CD4-positive, alpha-beta T cell (primary cell): ENCODE data around the gene GNGT1. TPM values are rescaled to one million over a fixed set of nuclear protein-coding genes. Genes with fewer than 3 reads are reported as not detected.

Source experiments
- ATAC-seq: fragments of 200-7000 bp; cut with Tn5 transposase; one replicate; pipeline ENCODE4 v1.10.0; 2022; ENCODE audit warnings: mild to moderate bottlenecking; ENCODE audit not compliant: poor library complexity
- CTCF ChIA-PET: fragments of 350-600 bp; sonication (Branson Sonifier 250); formaldehyde crosslinking; loops from one replicate; lab custom pipeline; 2021; ENCODE audit warnings: antibody characterized with exemption, inconsistent platforms; lab: Charles Lee
- POLR2A ChIA-PET: fragments of 350-600 bp; sonication (Branson Sonifier 250); formaldehyde crosslinking; loops from one replicate; lab custom pipeline; 2021; ENCODE audit warnings: antibody characterized with exemption, inconsistent platforms; lab: Charles Lee
- DNase-seq, 14 experiments: peaks; one replicate each; pipeline ENCODE4 v3.0.0-alpha.2; 2013 to 2020; ENCODE audit warnings: mixed read lengths in 2 of 14
- H3K27ac ChIP-seq, 2 donors: one replicate each; pipeline versions ENCODE4 v1.5.1 to v1.7.0; 2013; ENCODE audit warnings: low read length in 2 of 2, low read depth in 1 of 2, mild to moderate bottlenecking in 1 of 2
- H3K27me3 ChIP-seq, 2 experiments: 1 replicate in 1 of 2; 2 replicates in 1 of 2; pipeline versions ENCODE4 v1.6.1 to v1.7.0; 2013; ENCODE audit warnings: low read length in 2 of 2, control low read depth in 1 of 2, mild to moderate bottlenecking in 1 of 2, moderate library complexity in 1 of 2; ENCODE audit not compliant: insufficient read depth in 2 of 2, control insufficient read depth in 1 of 2
- H3K36me3 ChIP-seq: one replicate; pipeline ENCODE4 v1.6.1; 2013; ENCODE audit warnings: low read length, control low read depth; ENCODE audit not compliant: insufficient read depth
- H3K4me1 ChIP-seq: one replicate; pipeline ENCODE4 v1.6.1; 2013; ENCODE audit warnings: low read length, control low read depth; ENCODE audit not compliant: insufficient read depth
- H3K4me3 ChIP-seq: one replicate; pipeline ENCODE4 v1.5.1; 2013; ENCODE audit warnings: mild to moderate bottlenecking, low read length, moderate library complexity
- H3K9me3 ChIP-seq, 2 experiments: 1 replicate in 1 of 2; 2 replicates in 1 of 2; pipeline versions ENCODE4 v1.6.1 to v1.7.0; 2013; ENCODE audit warnings: low read length in 2 of 2, mild to moderate bottlenecking in 2 of 2, control low read depth in 1 of 2, moderate library complexity in 1 of 2; ENCODE audit not compliant: control insufficient read depth in 1 of 2, insufficient read depth in 1 of 2
- H3K27ac Mint-ChIP-seq: one replicate; pipeline ENCODE4 v1.8.0; 2020; ENCODE audit warnings: mixed read lengths
- H3K27me3 Mint-ChIP-seq: one replicate; pipeline ENCODE4 v1.8.0; 2021; ENCODE audit warnings: mixed read lengths
- H3K36me3 Mint-ChIP-seq: one replicate; pipeline ENCODE4 v1.8.0; 2021; ENCODE audit warnings: low read depth, mixed read lengths
- H3K4me1 Mint-ChIP-seq: one replicate; pipeline ENCODE4 v1.8.0; 2021; ENCODE audit warnings: low read depth, mixed read lengths
- H3K4me3 Mint-ChIP-seq: one replicate; pipeline ENCODE4 v1.8.0; 2020; ENCODE audit warnings: mild to moderate bottlenecking, mixed read lengths
- H3K9me3 Mint-ChIP-seq: one replicate; pipeline ENCODE4 v1.8.0; 2020; ENCODE audit warnings: mixed read lengths
- CTCF ChIP-seq: fragments of 200-600 bp; IDR thresholded peaks from one replicate; pipeline ENCODE4 v1.8.0; 2022; ENCODE audit warnings: antibody characterized with exemption, mild to moderate bottlenecking
- intact Hi-C, 2 experiments: fragments of 100-400 bp; cut with DNase I in 1 of 2; cut with micrococcal nuclease in 1 of 2; formaldehyde crosslinking; loops; one replicate each; pipeline versions ENCODE4 v1.15.1 to v1.9.0; 2023 to 2025; cut with DNase I, micrococcal nuclease
- total RNA-seq, 174 experiments: library from RNA in 2 of 174; stranded (reverse) in 2 of 174; gene quantifications; one replicate each; pipeline ENCODE4 v1.2.3 and lab custom pipeline; 2021 to 2026

GNGT1 gene
- total RNA-seq, 2 experiments from 2014 or later, result not detected

DNA sequence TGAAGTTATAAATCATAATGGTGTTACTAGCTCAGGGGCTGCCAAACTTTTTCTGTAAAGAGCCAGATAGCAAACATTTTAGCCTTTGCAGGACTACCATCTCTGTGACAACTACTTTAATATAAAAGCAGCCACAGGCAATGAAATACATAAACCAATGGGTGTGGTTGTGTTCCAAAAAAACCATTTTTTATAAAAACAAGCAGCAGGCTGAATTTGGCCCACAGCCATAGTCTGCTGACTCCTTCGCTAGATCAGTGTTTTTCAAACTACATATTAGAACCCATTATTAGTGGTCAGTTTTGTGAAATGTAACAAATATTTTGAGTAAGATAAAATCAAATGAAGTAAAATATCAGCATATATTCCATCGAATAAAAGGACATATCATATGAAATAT lies 28.7 kb downstream of the GNGT1 start:
- peaks cover 0 to 4% of the 10 kb centered on the region in 2 experiments for H3K27me3 ChIP-seq
- H3K27ac ChIP-seq, result no peak overlapping the region
- no peak for TF ChIP-seq CTCF
- no peaks in the 10 kb centered on the region for H3K4me1 ChIP-seq
- no peak overlapping the region for H3K4me3 Mint-ChIP-seq
- DNase-seq (no peak), ATAC-seq (no peak)
- ChIA-PET POLR2A (no interaction called here), CTCF (no interaction called here)
- peaks cover 6% of the 10 kb centered on the region for H3K27me3 Mint-ChIP-seq
- no peaks in the 10 kb centered on the region for H3K4me1 Mint-ChIP-seq
- no peak overlapping the region for H3K27ac Mint-ChIP-seq
- no peak overlapping the region for H3K4me3 ChIP-seq
- intact Hi-C loops, result no loop called here
- H3K9me3 ChIP-seq, result no peaks in the 10 kb centered on the region
- H3K36me3 Mint-ChIP-seq, result no peaks in the 10 kb centered on the region
- H3K9me3 Mint-ChIP-seq, result no peaks in the 10 kb centered on the region
- H3K36me3 ChIP-seq, result no peaks in the 10 kb centered on the region

GRCh38 chr7:93937818-93938217 lies 31.5 kb downstream of the GNGT1 start:
- H3K4me3 ChIP-seq, result no peak overlapping the region
- H3K27me3 ChIP-seq, result peaks cover 0 to 4% of the 10 kb centered on the region in 2 experiments
- CTCF ChIA-PET, result no interaction called here
- no peaks in the 10 kb centered on the region for H3K4me1 Mint-ChIP-seq
- H3K9me3 ChIP-seq, result no peaks in the 10 kb centered on the region
- DNase-seq, result no peak
- intact Hi-C loops, result no loop called here
- no peaks in the 10 kb centered on the region for H3K4me1 ChIP-seq
- no peaks in the 10 kb centered on the region for H3K27me3 Mint-ChIP-seq
- no peaks in the 10 kb centered on the region for H3K36me3 Mint-ChIP-seq
- no peak overlapping the region for H3K4me3 Mint-ChIP-seq
- no peak overlapping the region for H3K27ac ChIP-seq
- ATAC-seq, result no peak
- H3K27ac Mint-ChIP-seq, result no peak overlapping the region
- TF ChIP-seq CTCF, result no peak
- H3K9me3 Mint-ChIP-seq, result no peaks in the 10 kb centered on the region
- POLR2A ChIA-PET, result no interaction called here
- H3K36me3 ChIP-seq, result no peaks in the 10 kb centered on the region

- no peaks in the 10 kb centered on the region for H3K4me1 Mint-ChIP-seq
- Histone ChIP-seq H3K4me3 (no peak overlapping the region), H3K27me3 (no peaks in the 10 kb centered on the region), H3K36me3 (no peaks in the 10 kb centered on the region), H3K4me1 (no peaks in the 10 kb centered on the region), H3K9me3 (no peaks in the 10 kb centered on the region), H3K27ac (no peak overlapping the region)
- no peak overlapping the region for H3K4me3 Mint-ChIP-seq
- ATAC-seq (no peak), DNase-seq (no peak)
- ChIA-PET POLR2A (no interaction called here), CTCF (interaction anchor here (1.0 kb wide), 1 partner anchor 10 kb away, joined by 3 read pairs; no protein-coding TSS in a partner anchor)
- intact Hi-C loops, result no loop called here
- no peak for TF ChIP-seq CTCF
- no peaks in the 10 kb centered on the region for H3K36me3 Mint-ChIP-seq
- no peaks in the 10 kb centered on the region for H3K27me3 Mint-ChIP-seq
- H3K9me3 Mint-ChIP-seq, result no peaks in the 10 kb centered on the region
- no peak overlapping the region for H3K27ac Mint-ChIP-seq
Observed at GRCh38 chr7:93938293-93938692, 31.9 kb downstream of the GNGT1 start.
